ENCODE measurements around the gene NEK6.

Gene NEK6

DNA sequence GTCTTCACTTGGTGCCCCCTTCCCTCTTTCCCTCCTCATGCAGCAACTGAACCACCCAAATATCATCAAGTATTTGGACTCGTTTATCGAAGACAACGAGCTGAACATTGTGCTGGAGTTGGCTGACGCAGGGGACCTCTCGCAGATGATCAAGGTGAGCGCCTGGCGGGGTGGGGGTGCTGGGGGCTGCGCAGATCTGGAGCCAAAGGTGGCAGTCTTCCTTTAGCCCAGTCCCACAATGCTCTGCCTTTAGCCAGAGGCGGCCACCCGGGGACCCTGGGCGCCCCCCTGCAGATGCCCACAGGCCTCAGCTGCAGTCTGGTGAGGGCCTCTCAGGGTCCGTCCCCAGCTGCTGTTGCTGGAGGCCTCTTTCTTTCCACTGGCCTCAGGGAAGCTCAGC lies 63.7 kb downstream of the NEK6 start:
- DNase-seq (ENCODE audit: low read depth in 2 of 2): no peak

DNA sequence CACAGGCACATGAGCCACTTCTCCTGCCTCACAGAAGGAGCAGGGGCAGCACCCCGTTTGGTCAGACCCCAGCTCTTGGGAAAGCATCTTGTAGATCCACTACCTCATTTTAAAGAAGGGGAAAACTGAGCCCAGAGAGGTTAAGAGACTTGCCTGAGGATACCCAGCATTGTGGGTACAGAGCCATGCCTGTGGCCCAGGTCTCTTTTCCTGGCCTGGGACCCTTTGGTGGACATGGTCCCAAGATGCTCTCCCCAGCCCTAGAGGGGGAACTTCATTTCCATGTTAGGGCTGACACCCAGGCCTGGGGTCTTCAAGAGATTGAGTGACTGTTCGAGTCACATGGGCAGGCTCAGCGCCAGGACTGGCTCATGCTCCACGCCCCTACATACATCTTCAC lies 64.2 kb downstream of the NEK6 start:
- no peak for DNase-seq (ENCODE audit: low read depth in 2 of 2)

DNA sequence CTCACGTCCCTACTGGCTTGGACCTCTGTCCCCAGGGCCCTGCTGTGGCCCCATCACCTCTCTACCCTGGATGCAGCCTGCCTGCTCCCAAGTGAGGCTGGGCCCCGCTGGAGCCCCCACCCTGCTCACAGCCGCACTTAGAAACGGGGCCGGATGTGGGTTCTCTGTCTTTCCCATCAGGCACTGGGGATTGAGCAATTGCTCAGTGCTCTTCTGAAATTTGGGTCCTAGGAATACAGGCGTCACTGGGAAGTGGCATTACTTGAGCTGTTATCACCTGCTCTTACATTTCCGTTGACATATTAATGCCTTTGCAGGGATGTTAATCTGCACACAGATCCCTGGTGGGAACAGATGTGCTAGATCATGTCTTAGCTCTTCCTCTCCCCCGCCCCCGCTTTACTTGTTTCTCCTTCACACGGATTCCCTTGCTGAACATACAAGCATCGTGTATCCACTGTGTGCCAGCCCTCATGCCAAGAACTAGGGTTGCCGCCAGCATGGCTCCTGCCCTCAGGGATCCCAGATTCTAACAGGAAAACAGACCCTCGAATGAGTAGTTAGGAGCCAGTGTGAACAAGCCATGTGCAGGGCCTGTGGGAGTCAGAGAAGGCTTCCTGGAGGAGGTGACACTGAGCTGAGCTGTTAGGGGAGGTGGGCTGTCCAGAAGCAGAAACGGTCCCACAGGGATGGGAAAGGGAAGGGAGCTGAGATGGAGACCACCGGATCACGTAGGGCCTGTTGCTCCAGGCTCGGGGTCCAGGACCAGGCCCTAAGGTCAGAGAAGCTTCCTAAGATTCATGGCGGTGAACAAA lies 65.1 kb downstream of the NEK6 start:
- DNase-seq (ENCODE audit: low read depth in 2 of 2): no peak

DNA sequence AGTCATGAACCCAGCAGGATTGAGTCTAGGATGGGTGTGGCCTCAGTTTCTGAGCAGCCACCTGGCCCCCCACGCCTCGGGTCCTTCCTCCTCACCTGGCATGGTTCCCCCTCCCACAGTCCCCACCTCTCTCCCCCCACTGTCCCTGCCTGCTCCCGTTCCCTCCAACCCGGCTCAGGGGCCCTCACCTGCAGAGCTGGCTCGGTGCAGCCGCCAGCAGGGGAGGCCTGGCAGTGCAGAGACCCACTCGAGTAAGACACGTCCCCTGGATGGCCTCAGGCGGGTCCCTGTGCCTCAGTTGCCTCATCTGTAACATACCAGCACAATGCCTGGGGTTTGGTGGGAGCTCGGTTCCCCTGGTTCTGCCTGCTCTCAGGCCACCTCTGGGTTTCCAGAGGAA lies 66.2 kb downstream of the NEK6 start:
- no peak for DNase-seq (ENCODE audit: low read depth in 2 of 2)

DNA sequence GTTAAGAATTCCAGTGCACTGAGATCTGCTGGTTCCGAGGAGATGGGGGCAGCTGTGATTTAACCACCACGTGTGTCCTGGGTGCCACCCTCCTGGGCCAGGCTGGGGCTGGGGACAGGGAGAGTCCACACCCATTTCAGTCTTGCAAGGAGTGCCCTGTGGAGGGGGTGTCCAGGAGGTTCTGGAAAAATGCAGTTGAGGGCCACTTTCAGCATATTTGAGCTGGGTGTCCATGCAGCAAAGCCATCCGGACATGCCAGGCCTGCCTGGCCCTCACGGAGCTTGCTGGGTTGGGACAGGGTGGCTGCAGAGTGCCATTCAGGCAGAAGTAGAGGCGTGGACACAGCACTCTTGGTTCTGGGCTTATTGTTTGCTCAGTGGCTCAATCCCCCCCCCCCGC lies 68.1 kb downstream of the NEK6 start:
- no peak for DNase-seq (ENCODE audit: low read depth in 2 of 2)

DNA sequence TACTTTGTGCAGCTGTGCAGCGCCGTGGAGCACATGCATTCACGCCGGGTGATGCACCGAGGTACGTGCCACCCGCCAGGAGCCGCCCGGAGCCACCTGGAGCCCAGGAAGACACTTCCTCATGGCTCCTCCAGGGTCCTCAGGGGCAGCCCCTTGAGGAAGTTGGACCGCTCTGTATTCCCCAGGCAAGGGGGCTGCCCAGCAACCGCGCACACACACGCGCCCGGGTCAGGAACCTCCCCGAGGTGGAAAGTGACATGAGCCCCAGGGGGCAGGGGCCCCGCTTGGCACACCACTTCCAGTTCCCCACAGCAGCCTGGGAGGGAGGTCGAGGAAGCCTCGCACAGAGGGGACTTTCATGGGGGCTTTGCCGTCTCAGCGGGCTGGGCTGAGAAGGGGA lies 68.6 kb downstream of the NEK6 start:
- DNase-seq (ENCODE audit: low read depth in 2 of 2): no peak

DNA sequence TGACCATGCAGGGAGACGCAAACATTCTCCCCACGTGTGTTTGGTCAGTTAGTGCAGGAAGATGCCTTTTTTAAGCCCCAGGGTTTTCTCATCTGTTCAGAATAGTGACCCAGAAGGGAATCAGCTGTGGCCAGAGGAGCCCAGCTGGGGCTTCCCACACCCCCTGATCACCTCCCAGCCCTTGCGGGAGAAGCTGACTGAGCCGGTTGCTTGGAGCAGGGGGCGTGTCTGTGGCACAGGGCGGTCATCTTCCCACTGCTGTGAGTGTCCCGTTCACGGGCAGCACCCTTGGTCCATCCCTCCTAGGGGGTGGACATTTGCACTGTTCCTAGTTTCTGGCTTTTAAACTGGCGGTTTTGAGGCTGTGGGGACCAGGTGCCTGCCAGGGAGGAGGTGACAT lies 69.7 kb downstream of the NEK6 start:
- DNase-seq (ENCODE audit: low read depth in 2 of 2): no peak

DNA sequence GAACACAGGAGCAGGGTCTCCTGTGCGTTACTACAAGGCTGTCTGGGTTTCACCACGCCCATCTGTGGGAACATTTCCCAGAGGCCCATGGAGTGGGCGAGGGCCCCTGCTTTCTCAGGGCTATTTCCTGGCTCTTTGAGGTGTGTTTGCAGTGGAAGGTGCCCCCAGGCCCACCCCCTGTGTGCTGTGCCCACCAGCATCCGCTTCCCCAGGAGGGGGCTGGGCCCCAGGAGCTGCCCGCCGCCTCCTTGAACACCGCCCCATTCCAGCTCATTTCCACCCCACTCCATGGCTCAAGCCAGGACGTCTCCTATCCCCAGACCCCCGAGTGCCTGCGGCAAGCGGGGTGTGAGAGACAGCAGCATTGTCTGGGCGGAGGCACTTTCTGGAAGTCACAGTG lies 70.5 kb downstream of the NEK6 start:
- DNase-seq (ENCODE audit: low read depth in 2 of 2): no peak

DNA sequence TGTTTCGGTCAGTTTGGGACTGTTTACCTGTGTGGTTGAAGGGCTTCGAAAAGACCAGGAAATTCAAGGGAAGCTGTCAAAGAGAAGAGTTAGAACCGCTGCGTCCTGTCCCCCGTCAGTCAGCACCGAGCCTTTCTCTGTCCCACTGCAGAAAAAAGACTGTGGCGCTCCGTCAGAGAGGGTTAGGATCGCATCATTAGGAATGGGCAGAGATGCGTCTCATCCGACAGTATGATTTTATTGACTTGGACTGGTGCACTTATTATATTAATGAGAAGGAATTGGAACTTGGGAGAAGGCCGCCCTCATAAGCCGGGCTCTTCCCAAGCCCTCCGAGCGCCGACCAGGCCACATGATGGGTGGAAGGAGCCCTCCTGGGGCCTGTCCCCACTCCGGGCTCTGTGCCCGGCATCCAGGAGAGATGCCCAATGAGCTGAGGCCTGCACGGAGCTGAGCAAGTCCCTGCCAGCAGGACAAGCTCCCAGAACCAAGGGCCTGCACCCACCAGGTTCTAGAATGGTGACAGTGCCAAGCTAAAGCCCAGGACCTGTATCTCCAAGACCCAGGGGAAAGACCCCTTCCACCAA lies 71.5 kb downstream of the NEK6 start:
- DNase-seq (ENCODE audit: low read depth in 2 of 2): no peak

DNA sequence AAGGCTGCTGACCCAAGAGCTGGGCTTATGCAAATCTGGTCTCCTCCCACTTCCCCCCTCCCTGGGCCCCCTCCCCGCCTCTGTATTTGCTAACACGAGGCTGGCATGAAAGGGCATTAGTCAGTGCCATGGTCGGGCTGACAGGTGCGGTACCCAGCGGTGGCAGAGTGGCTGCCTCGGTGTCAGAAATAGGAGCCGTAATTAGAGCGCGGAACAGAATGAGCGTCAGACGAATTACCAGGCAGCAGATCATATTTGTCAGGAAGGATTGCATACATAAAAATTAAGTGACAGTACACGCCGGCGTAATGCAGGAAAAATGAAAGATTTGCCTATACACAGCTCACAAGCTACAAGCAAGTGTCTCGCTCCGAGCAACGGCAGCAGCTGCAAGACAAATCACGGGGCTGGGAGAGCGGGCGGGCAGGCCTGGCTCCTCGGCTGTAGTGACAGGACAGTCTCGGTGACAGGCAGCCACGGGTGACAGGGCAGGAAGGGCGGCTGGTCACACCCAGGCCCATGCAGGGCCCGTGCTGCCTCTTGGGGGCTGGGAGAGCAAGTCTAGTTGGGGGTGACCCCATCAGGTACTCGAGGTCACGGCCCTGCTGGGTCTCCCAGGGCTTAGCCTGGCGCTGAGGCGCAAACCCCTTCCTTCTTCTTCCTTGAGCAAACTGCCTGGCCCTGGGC lies 72.4 kb downstream of the NEK6 start:
- no peak for DNase-seq (ENCODE audit: low read depth in 2 of 2)

DNA sequence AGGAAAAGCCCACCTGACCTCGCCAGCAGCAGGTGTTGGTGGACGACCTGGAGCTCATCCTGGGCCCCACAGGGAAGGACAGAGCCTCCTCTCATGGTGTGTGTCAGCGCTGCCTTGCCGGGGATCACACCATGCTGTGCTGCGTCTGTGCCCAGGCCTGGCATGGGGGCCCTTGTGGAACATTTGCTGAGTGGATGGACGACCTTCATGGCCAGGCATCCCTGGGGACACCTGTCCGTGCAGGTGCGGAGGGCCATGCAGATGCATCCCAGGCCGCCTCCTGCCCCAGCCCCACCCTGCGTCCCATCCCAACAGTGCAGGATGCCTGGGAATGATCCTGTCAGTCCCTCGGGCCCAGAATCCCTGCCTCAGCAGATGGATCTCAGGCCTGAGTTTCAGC lies 73.8 kb downstream of the NEK6 start:
- no peak for DNase-seq (ENCODE audit: low read depth in 2 of 2)

DNA sequence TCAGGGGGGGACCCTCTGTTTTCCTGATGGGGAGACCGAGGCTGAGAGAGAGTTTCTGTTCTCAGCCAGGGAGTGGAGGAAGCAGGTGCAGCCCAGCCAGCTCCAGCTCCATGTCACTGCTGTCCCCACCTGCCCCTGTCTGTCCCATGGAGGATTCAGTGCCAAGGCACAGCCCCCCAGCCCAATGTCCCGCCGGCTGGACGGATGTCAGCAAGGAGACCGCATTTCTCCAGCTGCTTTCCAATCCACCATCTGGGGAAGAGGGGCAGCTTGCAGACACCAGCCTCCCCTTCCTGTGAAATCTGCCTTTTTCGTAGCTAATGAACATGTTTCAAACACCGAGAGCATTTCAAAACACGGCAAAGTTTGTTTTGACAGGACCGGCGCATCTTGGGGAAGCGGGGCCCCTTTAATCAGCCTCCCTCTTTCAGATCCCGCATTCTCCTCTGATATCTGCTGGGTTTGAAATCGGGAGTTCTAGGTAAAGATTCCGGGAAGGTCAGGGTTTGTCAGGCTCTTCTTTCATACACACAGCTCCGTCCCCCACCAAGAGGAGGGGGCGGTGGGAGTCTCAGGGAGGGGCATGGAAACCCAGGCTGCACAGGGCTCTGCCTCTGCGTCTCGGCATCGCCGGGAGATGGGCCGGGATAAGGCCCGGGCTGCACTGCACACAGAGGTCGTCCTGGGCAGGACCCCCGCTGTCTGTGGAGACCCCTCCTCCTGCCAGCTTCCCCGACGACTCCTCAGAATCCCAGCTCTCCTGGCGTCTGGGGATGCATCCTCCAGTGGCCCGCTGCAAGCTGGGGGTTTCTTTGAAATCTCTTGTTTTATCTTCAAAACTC lies 74.8 kb downstream of the NEK6 start:
- no peak for DNase-seq (ENCODE audit: low read depth in 2 of 2)

DNA sequence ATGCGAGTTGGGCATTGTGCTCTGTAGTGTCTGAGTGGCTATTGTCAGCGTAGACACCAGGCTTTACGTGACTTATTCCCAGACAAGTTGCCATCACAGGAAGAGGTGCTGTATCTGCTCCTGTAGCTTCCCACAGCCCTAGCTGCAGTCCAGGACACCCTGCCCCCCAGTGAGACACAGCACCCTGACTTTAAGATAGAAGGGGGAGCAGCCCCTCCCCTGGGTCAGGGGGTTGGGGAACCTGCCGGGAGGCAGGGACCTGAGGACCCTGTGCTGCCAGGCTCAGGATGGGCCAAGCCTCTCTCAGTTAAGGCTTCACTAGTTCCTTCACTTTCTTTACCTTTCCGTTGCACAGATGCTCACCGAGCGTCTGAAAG lies 75.4 kb downstream of the NEK6 start:
- no peak for DNase-seq (ENCODE audit: low read depth in 2 of 2)

DNA sequence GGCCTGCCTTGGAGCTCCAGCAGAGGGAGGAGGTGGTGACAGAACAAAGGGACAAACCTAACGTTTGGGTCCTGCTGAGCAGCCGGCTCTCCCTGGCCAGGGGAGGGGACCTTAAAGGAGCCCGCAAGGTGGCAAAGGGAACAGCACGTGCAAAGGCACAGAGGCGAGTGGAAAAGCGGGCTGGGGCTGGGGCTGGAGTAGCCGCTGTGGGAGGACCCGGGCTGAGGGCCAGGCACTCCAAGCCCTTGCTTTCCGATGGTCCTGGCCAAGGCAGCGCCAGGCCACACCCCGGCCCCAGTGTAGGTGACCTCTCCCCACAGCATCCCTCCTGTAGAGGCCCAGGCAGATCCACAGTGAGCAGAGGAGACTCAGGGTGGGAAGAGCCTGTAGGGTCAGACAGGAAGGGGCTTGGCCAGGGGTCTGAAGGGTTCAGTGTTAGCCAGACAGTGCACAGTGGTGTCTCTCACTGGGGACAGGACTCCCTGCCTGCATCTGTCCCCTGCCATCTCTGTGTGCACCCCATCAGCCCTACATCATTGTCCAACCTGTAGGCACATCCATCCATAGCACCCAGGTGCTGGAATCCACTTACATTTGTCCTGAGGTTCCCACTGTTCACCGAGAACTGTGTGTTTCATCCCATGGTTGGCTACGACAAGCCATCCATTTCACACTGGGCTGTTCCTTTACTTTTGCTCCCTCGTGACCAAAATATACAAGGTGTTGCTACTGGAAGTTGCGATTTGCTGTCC lies 77.0 kb downstream of the NEK6 start:
- DNase-seq (ENCODE audit: low read depth in 2 of 2): no peak

DNA sequence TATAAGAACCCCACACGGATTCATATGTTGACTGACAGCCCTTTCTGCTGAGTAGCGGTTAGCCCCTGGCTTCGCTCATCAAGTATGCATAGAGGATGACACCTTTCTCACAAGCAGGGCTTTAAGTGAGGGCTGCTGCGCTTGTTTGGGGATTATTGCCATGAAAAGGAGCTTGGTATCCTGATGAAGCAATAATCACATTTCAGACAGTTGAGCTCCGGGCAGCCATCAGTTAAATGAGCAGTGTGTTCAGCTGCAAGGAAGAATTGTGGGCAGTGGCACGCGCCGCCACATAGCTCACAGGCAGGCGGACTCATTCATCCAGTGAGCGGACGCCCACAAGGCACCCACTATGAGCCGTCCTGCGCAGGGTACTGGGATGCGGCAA lies 77.6 kb downstream of the NEK6 start:
- no peak for DNase-seq (ENCODE audit: low read depth in 2 of 2)

DNA sequence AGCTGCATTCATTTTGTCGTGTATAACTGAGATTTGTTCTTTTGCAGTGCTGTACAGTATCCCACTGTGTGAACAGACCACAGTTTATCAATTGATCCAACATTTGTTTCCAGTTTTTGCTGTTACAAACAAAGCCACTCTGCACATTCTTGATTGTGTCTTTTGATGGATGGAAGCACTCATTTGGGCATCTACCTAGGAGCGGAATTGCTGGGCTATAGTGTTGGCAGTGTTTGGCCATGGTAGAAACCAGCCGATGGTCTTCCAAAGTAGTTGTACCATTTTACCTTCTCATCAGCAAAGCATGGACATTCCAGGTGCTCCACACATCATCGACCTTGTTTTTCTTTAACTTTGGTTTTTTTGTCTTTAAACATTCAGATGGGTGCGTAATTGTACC lies 79.8 kb downstream of the NEK6 start:
- no peak for DNase-seq (ENCODE audit: low read depth in 2 of 2)

DNA sequence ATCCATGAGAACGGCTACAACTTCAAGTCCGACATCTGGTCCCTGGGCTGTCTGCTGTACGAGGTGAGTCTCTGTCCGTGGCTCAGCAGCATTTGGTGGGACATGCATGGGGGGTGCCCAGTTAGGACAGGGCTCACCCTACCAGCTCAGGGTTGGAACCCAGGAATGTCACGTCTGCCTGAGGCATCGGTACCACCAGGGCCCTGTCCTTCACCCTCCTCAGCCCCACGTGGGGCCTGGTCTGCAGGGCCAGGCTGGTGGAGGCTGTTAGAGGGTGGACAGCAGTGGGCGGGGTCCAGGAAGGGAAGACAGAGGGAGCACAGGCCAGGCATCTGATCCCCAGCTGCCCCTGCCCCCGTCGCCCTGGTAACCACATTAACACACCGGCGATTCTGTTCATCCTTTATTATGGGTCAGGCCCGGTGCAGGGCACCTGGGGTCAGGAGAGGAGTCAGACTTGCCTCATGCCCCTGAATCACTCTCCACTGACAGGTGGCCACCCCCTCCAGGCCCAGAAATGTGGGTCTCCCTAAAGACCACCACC lies 81.9 kb downstream of the NEK6 start:
- DNase-seq (ENCODE audit: low read depth in 2 of 2): no peak

DNA sequence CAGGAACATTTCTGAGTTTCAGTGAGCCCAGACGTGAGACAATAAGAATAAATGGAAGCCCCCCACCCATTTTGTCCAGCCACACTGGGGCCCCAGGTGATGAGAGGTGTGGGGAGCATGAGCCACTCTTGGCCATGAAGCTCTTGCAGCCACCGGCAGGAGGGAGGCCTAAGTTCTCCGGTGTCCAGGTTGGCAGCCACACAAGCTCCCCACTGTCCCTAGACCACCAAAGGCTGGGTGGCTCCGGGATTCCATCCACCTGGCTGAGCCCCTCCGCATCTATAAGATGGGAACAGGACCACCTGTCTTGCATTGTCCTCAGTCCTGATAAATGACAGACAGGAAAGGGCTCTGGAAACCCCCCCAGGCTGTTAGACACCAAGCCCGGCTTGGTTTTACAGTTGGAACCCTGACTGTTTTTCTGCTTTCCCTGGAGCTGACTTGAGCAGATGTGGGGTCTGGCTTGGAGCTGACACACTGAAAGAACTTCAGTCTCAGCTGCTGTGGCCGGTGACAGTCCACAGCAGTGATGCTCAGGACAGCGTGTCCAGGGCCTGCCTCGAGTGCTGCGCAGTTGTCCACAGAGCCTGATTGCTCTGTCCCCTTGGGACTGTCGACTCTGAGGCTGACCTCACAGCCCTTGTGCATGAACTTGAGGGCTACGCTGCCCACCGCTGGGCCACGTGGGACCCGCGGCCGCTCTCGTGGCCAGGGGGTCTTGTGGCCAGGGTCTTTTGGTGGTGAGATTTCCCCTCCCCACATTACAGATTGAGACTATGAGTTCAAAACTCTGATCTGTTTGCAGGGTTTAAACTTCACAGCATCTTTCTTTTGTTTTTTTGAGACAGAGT lies 82.7 kb downstream of the NEK6 start:
- DNase-seq (ENCODE audit: low read depth in 2 of 2): no peak

DNA sequence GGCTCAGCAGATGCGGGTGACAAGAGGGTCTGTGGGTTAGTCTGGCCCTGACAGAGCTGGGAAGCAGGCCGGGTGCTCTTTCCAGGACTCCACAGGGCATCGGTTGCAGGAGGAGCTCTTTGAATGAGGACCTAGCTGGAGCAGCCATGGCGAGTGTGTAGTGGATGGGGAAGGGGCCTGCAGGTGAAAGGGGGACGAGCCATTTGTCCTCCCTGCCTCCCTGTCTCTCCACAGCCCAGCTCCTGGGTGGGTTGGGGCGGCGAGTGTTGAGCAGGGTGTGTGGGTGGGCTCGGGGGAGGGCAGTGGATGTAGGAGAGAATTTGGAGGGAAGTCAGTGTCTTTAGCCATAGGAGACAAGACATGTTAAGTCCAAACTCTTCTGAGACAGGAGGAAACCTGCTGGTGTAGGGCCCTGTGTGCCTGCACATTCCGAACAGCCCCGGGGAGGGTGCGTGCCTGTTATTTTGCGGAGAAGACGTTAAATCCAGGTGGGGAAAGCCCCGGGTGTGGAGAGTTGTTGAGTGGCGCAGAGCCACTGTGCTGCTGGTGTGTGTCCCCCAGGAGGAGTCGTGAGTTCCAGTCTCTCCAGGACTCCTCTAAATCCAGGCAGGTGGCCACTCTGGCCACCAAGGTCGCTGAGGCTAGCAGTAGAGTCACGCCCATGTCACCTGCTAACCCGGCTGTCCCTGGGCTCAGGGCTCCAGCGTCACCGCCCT lies 83.9 kb downstream of the NEK6 start:
- DNase-seq (ENCODE audit: low read depth in 2 of 2): no peak

DNA sequence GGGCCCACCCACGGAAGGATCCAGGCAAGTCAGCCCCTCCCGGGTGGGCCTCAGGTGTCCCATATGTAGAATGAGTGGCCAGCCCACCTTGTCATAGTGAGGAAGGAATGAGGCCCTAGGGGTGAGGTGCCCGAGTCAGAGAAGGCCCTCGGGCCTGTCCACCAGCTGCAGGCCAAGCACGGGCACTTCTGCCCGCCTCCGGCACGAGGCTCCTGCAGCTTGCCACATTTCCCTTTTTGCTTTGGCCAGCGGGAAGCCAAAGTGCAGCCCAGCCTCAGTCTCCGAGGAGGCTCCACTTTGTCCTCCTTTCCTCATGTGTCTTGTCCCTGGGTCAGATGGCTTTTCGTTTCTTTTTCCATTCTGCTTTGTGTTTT lies 84.6 kb downstream of the NEK6 start:
- no peak for DNase-seq (ENCODE audit: low read depth in 2 of 2)
